HepG2 (cell line): ENCODE measurements around the gene ARHGAP22.

ENCODE experiments used
- EZH2 ChIP-seq: conservative IDR thresholded peaks from 2 replicates; pipeline ENCODE4 v1.6.1; 2012; ENCODE audit warnings: mild to moderate bottlenecking, low read depth, low read length, moderate library complexity
- POLR2A ChIP-seq, 2 experiments: IDR thresholded peaks; 2 replicates each; pipeline ENCODE4 v1.6.1; 2011; ENCODE audit warnings: low read depth in 2 of 2, low read length in 2 of 2, mild to moderate bottlenecking in 1 of 2, moderate library complexity in 1 of 2; ENCODE audit not compliant: insufficient read depth in 1 of 2
- ZBTB1 ChIP-seq: sonication (generic); formaldehyde crosslinking; IDR thresholded peaks from 2 replicates; pipeline ENCODE4 v1.4.0; 2020; ENCODE audit warnings: missing genetic modification reagents, borderline replicate concordance
- TF ChIP-seq, protein P1 (sequence below): sonication (generic); formaldehyde crosslinking; IDR thresholded peaks from 2 replicates; pipeline ENCODE4 v1.5.0; 2020; ENCODE audit warnings: mild to moderate bottlenecking, missing genetic modification reagents
- TF ChIP-seq, protein P2 (sequence below): sonication (generic); formaldehyde crosslinking; IDR thresholded peaks from 2 replicates; pipeline ENCODE4 v1.5.0; 2020; ENCODE audit warnings: mild to moderate bottlenecking, missing genetic modification reagents, moderate library complexity

DNA sequence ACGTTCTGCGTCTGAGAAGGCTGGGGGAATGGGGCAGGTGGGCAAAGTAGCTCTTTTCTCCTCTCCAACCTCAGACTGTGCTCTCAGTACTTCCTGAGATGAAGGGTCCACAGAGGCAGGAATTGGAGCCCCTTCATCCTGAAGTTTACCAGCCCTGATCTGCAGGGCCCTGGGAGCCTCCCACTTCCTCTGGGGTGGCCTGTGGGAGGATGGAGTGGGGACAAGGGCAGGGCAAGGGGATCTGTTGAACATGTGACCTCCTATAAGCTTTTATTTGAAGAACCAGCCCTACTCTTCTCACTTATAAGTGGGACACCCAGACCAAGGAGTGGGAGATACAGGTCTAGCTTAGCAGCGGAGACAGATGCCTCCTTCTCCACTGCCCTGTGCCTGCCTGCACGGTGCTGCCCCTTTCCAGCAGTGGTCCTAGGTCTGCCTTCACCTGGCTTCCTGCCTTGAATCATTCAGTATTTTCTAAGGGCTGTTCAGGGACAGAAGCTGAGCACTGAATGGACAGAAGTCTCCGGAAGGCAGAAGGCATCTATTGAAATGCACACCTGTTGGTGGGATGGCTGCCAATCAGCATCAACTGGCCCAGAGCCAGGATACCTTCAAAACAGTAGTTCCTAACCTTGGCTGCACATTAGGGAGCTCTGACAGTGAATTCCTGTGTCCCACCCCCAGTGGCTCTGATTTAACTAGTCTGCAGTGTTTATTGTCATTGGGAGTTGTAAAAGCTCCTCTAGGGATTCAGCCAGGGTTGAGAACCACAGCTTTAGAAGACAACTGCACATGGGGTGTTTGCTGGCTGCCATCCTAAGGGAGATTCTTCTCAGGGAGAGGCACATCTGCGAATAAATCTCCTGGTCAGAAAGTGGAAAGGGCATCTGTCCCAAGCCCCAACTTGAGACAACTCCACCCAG, 2.7 kb upstream of the ARHGAP22 start:
- TF ChIP-seq, protein P1, sequence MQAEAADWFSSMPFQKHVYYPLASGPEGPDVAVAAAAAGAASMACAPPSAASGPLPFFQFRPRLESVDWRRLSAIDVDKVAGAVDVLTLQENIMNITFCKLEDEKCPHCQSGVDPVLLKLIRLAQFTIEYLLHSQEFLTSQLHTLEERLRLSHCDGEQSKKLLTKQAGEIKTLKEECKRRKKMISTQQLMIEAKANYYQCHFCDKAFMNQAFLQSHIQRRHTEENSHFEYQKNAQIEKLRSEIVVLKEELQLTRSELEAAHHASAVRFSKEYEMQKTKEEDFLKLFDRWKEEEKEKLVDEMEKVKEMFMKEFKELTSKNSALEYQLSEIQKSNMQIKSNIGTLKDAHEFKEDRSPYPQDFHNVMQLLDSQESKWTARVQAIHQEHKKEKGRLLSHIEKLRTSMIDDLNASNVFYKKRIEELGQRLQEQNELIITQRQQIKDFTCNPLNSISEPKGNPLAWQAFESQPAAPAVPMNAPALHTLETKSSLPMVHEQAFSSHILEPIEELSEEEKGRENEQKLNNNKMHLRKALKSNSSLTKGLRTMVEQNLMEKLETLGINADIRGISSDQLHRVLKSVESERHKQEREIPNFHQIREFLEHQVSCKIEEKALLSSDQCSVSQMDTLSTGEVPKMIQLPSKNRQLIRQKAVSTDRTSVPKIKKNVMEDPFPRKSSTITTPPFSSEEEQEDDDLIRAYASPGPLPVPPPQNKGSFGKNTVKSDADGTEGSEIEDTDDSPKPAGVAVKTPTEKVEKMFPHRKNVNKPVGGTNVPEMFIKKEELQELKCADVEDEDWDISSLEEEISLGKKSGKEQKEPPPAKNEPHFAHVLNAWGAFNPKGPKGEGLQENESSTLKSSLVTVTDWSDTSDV (CRISPR knock-in tag), result no peak
- TF ChIP-seq POLR2A (IDR thresholded peaks at IDR 0.05; ENCODE audit: insufficient read depth in 1 of 2, low read depth in 2 of 2, low read length in 2 of 2) (no peak), EZH2 (no peak), ZBTB1 (no peak)
- TF ChIP-seq, protein P2, sequence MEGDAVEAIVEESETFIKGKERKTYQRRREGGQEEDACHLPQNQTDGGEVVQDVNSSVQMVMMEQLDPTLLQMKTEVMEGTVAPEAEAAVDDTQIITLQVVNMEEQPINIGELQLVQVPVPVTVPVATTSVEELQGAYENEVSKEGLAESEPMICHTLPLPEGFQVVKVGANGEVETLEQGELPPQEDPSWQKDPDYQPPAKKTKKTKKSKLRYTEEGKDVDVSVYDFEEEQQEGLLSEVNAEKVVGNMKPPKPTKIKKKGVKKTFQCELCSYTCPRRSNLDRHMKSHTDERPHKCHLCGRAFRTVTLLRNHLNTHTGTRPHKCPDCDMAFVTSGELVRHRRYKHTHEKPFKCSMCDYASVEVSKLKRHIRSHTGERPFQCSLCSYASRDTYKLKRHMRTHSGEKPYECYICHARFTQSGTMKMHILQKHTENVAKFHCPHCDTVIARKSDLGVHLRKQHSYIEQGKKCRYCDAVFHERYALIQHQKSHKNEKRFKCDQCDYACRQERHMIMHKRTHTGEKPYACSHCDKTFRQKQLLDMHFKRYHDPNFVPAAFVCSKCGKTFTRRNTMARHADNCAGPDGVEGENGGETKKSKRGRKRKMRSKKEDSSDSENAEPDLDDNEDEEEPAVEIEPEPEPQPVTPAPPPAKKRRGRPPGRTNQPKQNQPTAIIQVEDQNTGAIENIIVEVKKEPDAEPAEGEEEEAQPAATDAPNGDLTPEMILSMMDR, result no peak
